ENCODE data around the gene HNRNPA1.
A peak's percentile ranks its signal among the peaks of the same experiment; 100 is the strongest.
"Not testable (repeated sequence)": the region's sequence is repeated elsewhere in the genome, so short reads cannot be mapped to it uniquely, and the experiment has no call there.

HNRNPA1 gene

GRCh38 chr12:54273981-54274380 lies 6.5 kb upstream of the HNRNPA1 start:
- H3K4me3 ChIP-seq (ENCODE audit: low read depth, low read length): no peak overlapping the region
- no peak overlapping the region for H3K27ac ChIP-seq (ENCODE audit: low read depth, low read length)
- H2AFZ ChIP-seq (ENCODE audit: low read length, unreplicated experiment): no peak overlapping the region
- peaks cover 13% of the 10 kb centered on the region for H3K36me3 ChIP-seq (ENCODE audit: insufficient read depth, low read length)
- no peaks in the 10 kb centered on the region for H3K27me3 ChIP-seq (ENCODE audit: insufficient read depth, low read length)
- peaks cover 17% of the 10 kb centered on the region for H3K4me1 ChIP-seq (ENCODE audit: control insufficient read depth, insufficient read depth, low read length, unreplicated experiment)
- H3K79me2 ChIP-seq (ENCODE audit: control insufficient read depth, insufficient read depth, low read length, unreplicated experiment): peaks cover 75% of the 10 kb centered on the region

- Histone ChIP-seq H3K36me3 (ENCODE audit: insufficient read depth, low read length) (peaks cover 19% of the 10 kb centered on the region), H3K4me3 (ENCODE audit: low read depth, low read length) (no peak overlapping the region), H3K27me3 (ENCODE audit: insufficient read depth, low read length) (no peaks in the 10 kb centered on the region), H3K27ac (ENCODE audit: low read depth, low read length) (no peak overlapping the region), H2AFZ (ENCODE audit: low read length, unreplicated experiment) (no peak overlapping the region), H3K4me1 (ENCODE audit: control insufficient read depth, insufficient read depth, low read length, unreplicated experiment) (peaks cover 17% of the 10 kb centered on the region), H3K79me2 (ENCODE audit: control insufficient read depth, insufficient read depth, low read length, unreplicated experiment) (peaks cover 81% of the 10 kb centered on the region)
Observed at GRCh38 chr12:54276368-54276767, 4.2 kb upstream of the HNRNPA1 start.

- Histone ChIP-seq H2AFZ (ENCODE audit: low read length, unreplicated experiment) (no peak overlapping the region), H3K36me3 (ENCODE audit: insufficient read depth, low read length) (peaks cover 31% of the 10 kb centered on the region), H3K4me1 (ENCODE audit: control insufficient read depth, insufficient read depth, low read length, unreplicated experiment) (peaks cover 24% of the 10 kb centered on the region), H3K27me3 (ENCODE audit: insufficient read depth, low read length) (no peaks in the 10 kb centered on the region), H3K27ac (ENCODE audit: low read depth, low read length) (peak overlapping the region; percentile 83), H3K4me3 (ENCODE audit: low read depth, low read length) (peak overlapping the region; percentile 93), H3K79me2 (ENCODE audit: control insufficient read depth, insufficient read depth, low read length, unreplicated experiment) (peaks cover 85% of the 10 kb centered on the region)
Observed at GRCh38 chr12:54277823-54278276, 2.7 kb upstream of the HNRNPA1 start.

- H3K79me2 ChIP-seq (ENCODE audit: control insufficient read depth, insufficient read depth, low read length, unreplicated experiment): peaks cover 85% of the 10 kb centered on the region
- no peak overlapping the region for H2AFZ ChIP-seq (ENCODE audit: low read length, unreplicated experiment)
- H3K4me1 ChIP-seq (ENCODE audit: control insufficient read depth, insufficient read depth, low read length, unreplicated experiment): peaks cover 36% of the 10 kb centered on the region
- peak overlapping the region; percentile 93 for H3K4me3 ChIP-seq (ENCODE audit: low read depth, low read length)
- no peaks in the 10 kb centered on the region for H3K27me3 ChIP-seq (ENCODE audit: insufficient read depth, low read length)
- peak overlapping the region; percentile 83 for H3K27ac ChIP-seq (ENCODE audit: low read depth, low read length)
- H3K36me3 ChIP-seq (ENCODE audit: insufficient read depth, low read length): peaks cover 35% of the 10 kb centered on the region
Observed at GRCh38 chr12:54279227-54279631, 1.3 kb upstream of the HNRNPA1 start.

GRCh38 chr12:54279632-54280467 lies 676 bp upstream of the HNRNPA1 start, which contains the start of gene CBX5:
Gene CBX5 (minus strand): TSS chr12:54280122. CDS start chr12:54257650, 22,472 bp downstream.
- Histone ChIP-seq H2AFZ (ENCODE audit: low read length, unreplicated experiment) (no peak within 1 kb of the TSS), H3K79me2 (ENCODE audit: control insufficient read depth, insufficient read depth, low read length, unreplicated experiment) (peaks cover 85% of the 10 kb centered on the region), H3K27ac (ENCODE audit: low read depth, low read length) (peak within 1 kb of the TSS; percentile 83), H3K4me3 (ENCODE audit: low read depth, low read length) (peak within 1 kb of the TSS; percentile 93), H3K36me3 (ENCODE audit: insufficient read depth, low read length) (peaks cover 37% of the 10 kb centered on the region), H3K27me3 (ENCODE audit: insufficient read depth, low read length) (no peaks in the 10 kb centered on the region), H3K4me1 (ENCODE audit: control insufficient read depth, insufficient read depth, low read length, unreplicated experiment) (peaks cover 37% of the 10 kb centered on the region)

- not testable (repeated sequence) for H3K27me3 ChIP-seq (ENCODE audit: insufficient read depth, low read length); H2AFZ ChIP-seq (ENCODE audit: low read length, unreplicated experiment)
- peaks cover 49% of the 10 kb centered on the region for H3K36me3 ChIP-seq (ENCODE audit: insufficient read depth, low read length)
- H3K4me3 ChIP-seq (ENCODE audit: low read depth, low read length): peak overlapping the region; percentile 93
- H3K79me2 ChIP-seq (ENCODE audit: control insufficient read depth, insufficient read depth, low read length, unreplicated experiment): peaks cover 77% of the 10 kb centered on the region
- H3K4me1 ChIP-seq (ENCODE audit: control insufficient read depth, insufficient read depth, low read length, unreplicated experiment): peaks cover 34% of the 10 kb centered on the region
- H3K27ac ChIP-seq (ENCODE audit: low read depth, low read length): peak overlapping the region; percentile 83
Observed at GRCh38 chr12:54281261-54281638, 724 bp downstream of the HNRNPA1 start.

- Histone ChIP-seq H3K4me1 (ENCODE audit: control insufficient read depth, insufficient read depth, low read length, unreplicated experiment) (peaks cover 30% of the 10 kb centered on the region), H3K27ac (ENCODE audit: low read depth, low read length) (peak overlapping the region; percentile 83), H3K79me2 (ENCODE audit: control insufficient read depth, insufficient read depth, low read length, unreplicated experiment) (peaks cover 73% of the 10 kb centered on the region), H3K36me3 (ENCODE audit: insufficient read depth, low read length) (peaks cover 53% of the 10 kb centered on the region), H3K4me3 (ENCODE audit: low read depth, low read length) (peak overlapping the region; percentile 93)
- not testable (repeated sequence) for H2AFZ ChIP-seq (ENCODE audit: low read length, unreplicated experiment); H3K27me3 ChIP-seq (ENCODE audit: insufficient read depth, low read length)
Observed at GRCh38 chr12:54281694-54282093, 1.2 kb downstream of the HNRNPA1 start.

- H3K36me3 ChIP-seq (ENCODE audit: insufficient read depth, low read length): peaks cover 66% of the 10 kb centered on the region
- peaks cover 20% of the 10 kb centered on the region for H3K4me1 ChIP-seq (ENCODE audit: control insufficient read depth, insufficient read depth, low read length, unreplicated experiment)
Observed at GRCh38 chr12:54282949-54283593, 2.5 kb downstream of the HNRNPA1 start.

GRCh38 chr12:54284070-54284780 lies 3.7 kb downstream of the HNRNPA1 start:
- Histone ChIP-seq H3K79me2 (ENCODE audit: control insufficient read depth, insufficient read depth, low read length, unreplicated experiment) (peaks cover 47% of the 10 kb centered on the region), H3K4me1 (ENCODE audit: control insufficient read depth, insufficient read depth, low read length, unreplicated experiment) (peaks cover 20% of the 10 kb centered on the region), H3K36me3 (ENCODE audit: insufficient read depth, low read length) (peaks cover 66% of the 10 kb centered on the region), H3K4me3 (ENCODE audit: low read depth, low read length) (peak overlapping the region; percentile 93)
- H2AFZ ChIP-seq (ENCODE audit: low read length, unreplicated experiment); H3K27ac ChIP-seq (ENCODE audit: low read depth, low read length); H3K27me3 ChIP-seq (ENCODE audit: insufficient read depth, low read length): not testable (repeated sequence)

More at GRCh38 chr12:54282949-54283593, 2.5 kb downstream of the HNRNPA1 start:
- peak overlapping the region; percentile 93 for H3K4me3 ChIP-seq (ENCODE audit: low read depth, low read length)
- H3K27me3 ChIP-seq (ENCODE audit: insufficient read depth, low read length): no peaks in the 10 kb centered on the region
- no peak overlapping the region for H3K27ac ChIP-seq (ENCODE audit: low read depth, low read length)
- peaks cover 59% of the 10 kb centered on the region for H3K79me2 ChIP-seq (ENCODE audit: control insufficient read depth, insufficient read depth, low read length, unreplicated experiment)
- no peak overlapping the region for H2AFZ ChIP-seq (ENCODE audit: low read length, unreplicated experiment)
